GM12891 (cell line): ENCODE data around the gene TMED10. TPM values are rescaled to one million over a fixed set of nuclear protein-coding genes. Genes with fewer than 3 reads are reported as not detected.

Source experiments
- DNase-seq: peaks from one replicate; pipeline ENCODE4 v3.0.0; 2011; ENCODE audit warnings: low spot score; ENCODE audit not compliant: insufficient read length
- FAIRE-seq: peaks from 2 replicates; lab custom pipeline; 2011; peaks lifted over from hg19 to GRCh38; lab: Jason Lieb, UNC
- PAX5 ChIP-seq: IDR thresholded peaks from 2 replicates; pipeline ENCODE4 v1.6.1; 2011; ENCODE audit warnings: low read length, moderate library complexity, mild to moderate bottlenecking; ENCODE audit not compliant: insufficient read depth, severe bottlenecking
- POLR2A ChIP-seq: IDR thresholded peaks from 2 replicates; pipeline ENCODE4 v1.6.1; 2011; ENCODE audit warnings: low read depth, low read length, control low read depth
- POLR2AphosphoS5 ChIP-seq: IDR thresholded peaks from 2 replicates; pipeline ENCODE4 v1.6.1; 2011; ENCODE audit warnings: low read depth, low read length, control low read depth
- POU2F2 ChIP-seq: IDR thresholded peaks from 2 replicates; pipeline ENCODE4 v1.6.1; 2011; ENCODE audit warnings: low read depth, mild to moderate bottlenecking, control low read depth, low read length, moderate library complexity
- SPI1 ChIP-seq: IDR thresholded peaks from 2 replicates; pipeline ENCODE4 v1.6.1; 2011; ENCODE audit warnings: low read depth, low read length, control low read depth
- TAF1 ChIP-seq: IDR thresholded peaks from 2 replicates; pipeline ENCODE4 v1.6.1; 2011; ENCODE audit warnings: low read depth, low read length, control low read depth
- polyA plus RNA-seq: library from polyadenylated mRNA; unstranded; fragments of >200 nt; gene quantifications from one replicate; pipeline ENCODE4 v1.2.1, GENCODE V29; 2012; ENCODE audit warnings: low read depth, missing spikeins, inconsistent platforms; ENCODE audit not compliant: missing spikeins

Gene TMED10
- 90.2 TPM for polyA plus RNA-seq

- FAIRE-seq: no peak
- DNase-seq: peak; percentile 75
- TF ChIP-seq SPI1 (no peak), POLR2A (peak; percentile 86), POLR2AphosphoS5 (peak; percentile 57; the same call in 1 of the 2 replicates), POU2F2 (peak; percentile 6; the same call in 1 of the 2 replicates), TAF1 (no peak; the same call in 1 of the 2 replicates)
These were observed at the start of gene TMED10 for GRCh38 chr14:75176142-75176820. TSS of gene TMED10 (minus strand) at chr14:75176612. CDS start at chr14:75176579, 33 bp downstream.

GRCh38 chr14:75224561-75224960, 48.1 kb upstream of the TMED10 start:
- TF ChIP-seq POLR2AphosphoS5 (no peak), PAX5 (no peak), POLR2A (no peak), SPI1 (no peak), POU2F2 (no peak), TAF1 (no peak)
- FAIRE-seq (no peak), DNase-seq (no peak)

GRCh38 chr14:75223664-75224154, 47.3 kb upstream of the TMED10 start:
- no peak for DNase-seq
- TF ChIP-seq TAF1 (no peak), POLR2AphosphoS5 (no peak), POLR2A (no peak), PAX5 (no peak), SPI1 (peak; percentile 92), POU2F2 (peak; percentile 68; the same call in 1 of the 2 replicates)
- FAIRE-seq: peak; percentile 90

DNA sequence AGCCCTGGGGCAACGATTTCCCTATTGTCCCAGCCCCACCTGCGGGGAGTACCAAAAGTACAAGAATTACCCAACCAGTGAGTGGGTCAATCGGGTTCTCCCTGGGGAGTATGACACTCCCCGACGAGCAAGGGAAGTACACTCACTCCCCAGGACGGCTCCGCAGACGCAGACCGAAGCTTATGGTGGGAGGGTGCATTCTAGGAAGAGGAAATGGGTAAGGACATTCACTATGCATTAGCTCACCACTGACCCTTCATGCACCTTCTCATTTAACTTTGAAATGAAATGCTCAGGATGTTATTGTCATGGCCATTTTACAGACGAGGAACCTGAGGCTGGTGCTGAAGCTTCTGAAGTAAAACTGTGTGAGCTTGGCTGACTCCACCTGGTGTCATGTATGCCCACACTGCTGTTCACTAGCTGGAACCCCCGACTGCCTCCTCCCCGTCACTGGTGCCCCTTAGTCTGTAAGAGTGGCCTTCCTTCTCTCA, 45.8 kb upstream of the TMED10 start:
- FAIRE-seq (peak; percentile 90), DNase-seq (no peak)
- peak; percentile 63 for TF ChIP-seq SPI1
- TF ChIP-seq TAF1: no peak
- TF ChIP-seq POLR2A: no peak
- TF ChIP-seq POU2F2: no peak

- DNase-seq: no peak
- FAIRE-seq: no peak
- TF ChIP-seq POLR2A: no peak
- TF ChIP-seq SPI1: no peak
- no peak for TF ChIP-seq POU2F2
- TF ChIP-seq PAX5: no peak
- TF ChIP-seq TAF1: no peak
- TF ChIP-seq POLR2AphosphoS5: no peak
These were observed 45.4 kb upstream of the TMED10 start for GRCh38 chr14:75221797-75222196.

DNA sequence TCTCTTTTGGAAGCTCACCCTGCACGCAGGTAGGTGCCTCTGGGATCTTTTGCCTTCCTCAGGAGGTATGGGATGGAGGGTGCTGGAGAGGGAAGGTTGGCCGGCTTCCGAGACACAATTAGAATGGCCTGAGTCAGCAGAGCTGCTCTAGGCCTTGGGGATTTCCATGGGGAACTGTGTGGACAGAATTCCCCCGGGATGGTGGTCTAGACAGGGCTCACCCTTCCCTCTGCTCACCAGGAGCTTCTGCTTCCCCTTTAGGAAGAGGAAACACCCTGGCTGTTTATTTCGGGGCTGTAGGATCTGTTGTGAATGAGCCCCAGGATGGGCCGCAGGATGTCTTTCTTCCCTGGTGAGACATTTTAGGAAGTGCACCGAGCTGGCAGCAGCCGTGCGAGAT, 43.7 kb upstream of the TMED10 start:
- no peak for TF ChIP-seq POU2F2
- no peak for TF ChIP-seq SPI1
- no peak for FAIRE-seq

DNA sequence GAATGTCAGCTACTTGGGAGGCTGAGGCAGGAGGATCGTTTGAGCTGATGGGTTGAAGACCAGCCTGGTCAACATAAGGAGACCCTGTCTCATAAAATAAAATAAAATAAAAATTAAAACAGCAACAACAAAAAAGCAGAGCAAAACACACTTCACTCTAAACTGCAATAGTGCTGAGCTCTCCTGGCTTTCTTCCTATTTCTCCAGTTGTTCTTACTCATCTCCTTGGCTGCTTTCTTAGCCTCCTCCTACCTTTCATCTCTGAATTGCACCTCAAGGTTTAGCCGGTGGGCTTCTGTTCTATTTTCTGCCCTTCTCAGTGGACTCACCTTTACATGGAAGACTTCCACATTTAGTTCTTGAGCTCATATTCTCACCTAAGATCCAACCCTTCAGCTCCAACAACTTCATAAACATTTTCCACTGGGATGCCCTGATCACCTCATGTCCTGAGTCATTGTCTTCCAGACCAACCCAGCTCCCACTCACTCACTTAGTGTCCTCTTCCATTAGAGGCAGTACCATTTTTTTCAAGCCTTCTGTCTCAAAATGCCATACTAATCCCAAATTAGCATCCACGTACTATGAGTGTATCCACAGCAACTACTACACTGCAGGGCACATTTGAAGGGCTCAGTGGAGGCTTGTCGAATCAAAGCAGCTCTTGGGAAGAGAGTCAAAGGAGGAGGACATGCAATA, 41.2 kb upstream of the TMED10 start:
- DNase-seq (no peak), FAIRE-seq (peak; percentile 5)
- no peak for TF ChIP-seq POLR2A
- no peak for TF ChIP-seq PAX5
- TF ChIP-seq POU2F2: no peak
- no peak for TF ChIP-seq SPI1
- TF ChIP-seq POLR2AphosphoS5: no peak
- TF ChIP-seq TAF1: no peak

More for the DNA sequence above, 43.7 kb upstream of the TMED10 start:
- DNase-seq: no peak

GRCh38 chr14:75216427-75217006, 40.1 kb upstream of the TMED10 start:
- no peak for DNase-seq
- FAIRE-seq: no peak
- no peak for TF ChIP-seq POU2F2
- TF ChIP-seq PAX5: no peak
- TF ChIP-seq TAF1: no peak
- TF ChIP-seq POLR2AphosphoS5: no peak
- no peak for TF ChIP-seq SPI1
- TF ChIP-seq POLR2A: no peak

DNA sequence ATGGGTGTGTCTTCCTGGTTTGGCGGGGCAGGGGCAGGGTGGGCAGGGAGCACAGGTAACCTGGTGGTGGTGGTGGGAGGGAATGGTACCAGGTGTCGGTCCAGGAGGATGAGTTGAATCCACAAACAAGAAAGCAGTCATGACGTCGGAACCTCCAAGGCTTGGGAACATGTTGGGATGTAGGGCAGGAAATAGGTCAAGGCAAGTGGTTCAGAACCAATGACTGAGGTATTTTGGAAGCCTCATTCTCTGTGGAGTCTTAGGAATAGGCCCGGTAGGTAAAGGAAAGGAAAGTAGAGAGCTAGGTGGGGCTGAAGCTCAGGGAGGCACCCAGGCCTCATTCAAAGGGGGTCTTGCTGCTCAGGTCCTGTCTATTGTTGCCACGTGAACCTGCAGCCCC, 39.1 kb upstream of the TMED10 start:
- DNase-seq: no peak
- no peak for TF ChIP-seq TAF1
- no peak for TF ChIP-seq PAX5
- TF ChIP-seq POU2F2: no peak
- TF ChIP-seq POLR2A: no peak
- TF ChIP-seq POLR2AphosphoS5: no peak
- TF ChIP-seq SPI1: no peak
- no peak for FAIRE-seq
